Measurements from ENCODE around the gene LILRB3.

The LILRB3 gene

GRCh38 chr19:54169149-54169740 is 53.6 kb downstream of the LILRB3 start:
- DNase-seq (ENCODE audit: low spot score) (no peak), FAIRE-seq (no peak)

- DNase-seq (ENCODE audit: low spot score) (peak; percentile 88), FAIRE-seq (no peak)
These were observed 54.5 kb downstream of the LILRB3 start for GRCh38 chr19:54168174-54168917.
